IMR-90 (cell line): ENCODE data around the gene MTOR. TPM values are rescaled to one million over a fixed set of nuclear protein-coding genes. Genes with fewer than 3 reads are reported as not detected.

ENCODE experiments used
- ATAC-seq: fragments of 200-7000 bp; cut with Tn5 transposase; 2 replicates; pipeline ENCODE4 v1.9.1; 2020; ENCODE audit warnings: low read depth, mild to moderate bottlenecking, moderate library complexity
- BruUV-seq: library from RNA; stranded (reverse); fragments of 400-500 nt; replicated peaks from 2 replicates; lab custom pipeline; 2021; lab: Mats Ljungman, UMichigan
- CTCF ChIA-PET: fragments of 300-600 bp; formaldehyde crosslinking; extraction: SDS; loops from one replicate; lab custom pipeline; 2021; ENCODE audit warnings: antibody characterized with exemption; lab: Yijun Ruan, JAX
- POLR2A ChIA-PET: fragments of 300-600 bp; sonication (Branson Sonifier 250); formaldehyde crosslinking; loops from one replicate; lab custom pipeline; 2022; ENCODE audit warnings: antibody characterized with exemption; ENCODE audit not compliant: unreplicated experiment; lab: Charles Lee
- DNase-seq: peaks from one replicate; pipeline ENCODE4 v3.0.0; 2013
- H2AFZ ChIP-seq: replicated peaks from 2 replicates; pipeline ENCODE3; 2013; ENCODE audit warnings: low read length, mild to moderate bottlenecking; ENCODE audit not compliant: poor library complexity
- H2AK5ac ChIP-seq: 2 replicates; pipeline ENCODE4 v1.6.1; 2013; ENCODE audit warnings: low read depth, low read length, inconsistent platforms
- H2AK9ac ChIP-seq: replicated peaks from 2 replicates; pipeline ENCODE3; 2013; ENCODE audit warnings: mild to moderate bottlenecking, low read depth, low read length, moderate library complexity; ENCODE audit not compliant: poor library complexity
- H2BK120ac ChIP-seq: 2 replicates; pipeline ENCODE4 v1.6.1; 2013; ENCODE audit warnings: low read depth, low read length, inconsistent platforms
- H2BK15ac ChIP-seq: 3 replicates; pipeline ENCODE4 v1.6.1; 2013; ENCODE audit warnings: low read depth, low read length, inconsistent platforms
- H2BK20ac ChIP-seq: 2 replicates; pipeline ENCODE4 v1.6.1; 2013; ENCODE audit warnings: low read depth, mild to moderate bottlenecking, inconsistent platforms, low read length, moderate library complexity
- H2BK5ac ChIP-seq: 2 replicates; pipeline ENCODE4 v1.6.1; 2013; ENCODE audit warnings: mild to moderate bottlenecking, low read depth, low read length, inconsistent platforms; ENCODE audit not compliant: poor library complexity, severe bottlenecking
- H3K14ac ChIP-seq: replicated peaks from 2 replicates; pipeline ENCODE4 v1.6.1; 2013; ENCODE audit warnings: low read depth, low read length, inconsistent platforms
- H3K18ac ChIP-seq: 2 replicates; pipeline ENCODE4 v1.6.1; 2013; ENCODE audit warnings: low read depth, low read length, control low read depth
- H3K23ac ChIP-seq: 2 replicates; pipeline ENCODE4 v1.6.1; 2013; ENCODE audit warnings: low read depth, low read length, inconsistent platforms
- H3K27ac ChIP-seq: 2 replicates; pipeline ENCODE4 v1.5.1; 2013; ENCODE audit warnings: mild to moderate bottlenecking, control low read depth, low read length; ENCODE audit not compliant: insufficient read depth
- H3K27me3 ChIP-seq: 2 replicates; pipeline ENCODE4 v1.6.1; 2013; ENCODE audit warnings: low read length; ENCODE audit not compliant: control insufficient read depth, insufficient read depth
- H3K36me3 ChIP-seq: 2 replicates; pipeline ENCODE4 v1.6.1; 2013; ENCODE audit warnings: low read length, mixed read lengths; ENCODE audit not compliant: control insufficient read depth, insufficient read depth
- H3K4ac ChIP-seq: 2 replicates; pipeline ENCODE4 v1.6.1; 2013; ENCODE audit warnings: low read depth, low read length, inconsistent platforms
- H3K4me1 ChIP-seq: 2 replicates; pipeline ENCODE4 v1.6.1; 2013; ENCODE audit warnings: low read length, mixed read lengths; ENCODE audit not compliant: control insufficient read depth, insufficient read depth
- H3K4me2 ChIP-seq: 2 replicates; pipeline ENCODE4 v1.6.1; 2013; ENCODE audit warnings: low read depth, mild to moderate bottlenecking, control low read depth, low read length, moderate library complexity
- H3K4me3 ChIP-seq: 2 replicates; pipeline ENCODE4 v1.5.1; 2013; ENCODE audit warnings: low read depth, mild to moderate bottlenecking, control low read depth, low read length, moderate library complexity; ENCODE audit not compliant: insufficient read depth
- H3K56ac ChIP-seq: 2 replicates; pipeline ENCODE4 v1.6.1; 2013; ENCODE audit warnings: low read length, inconsistent platforms; ENCODE audit not compliant: insufficient read depth; ENCODE audit errors: extremely low read depth
- H3K79me1 ChIP-seq, 2 experiments: 2 replicates each; pipeline ENCODE4 v1.6.1; 2013; ENCODE audit warnings: low read length in 2 of 2, inconsistent platforms in 1 of 2, low read depth in 1 of 2
- H3K9ac ChIP-seq: 2 replicates; pipeline ENCODE4 v1.6.1; 2013; ENCODE audit warnings: low read depth, low read length, control low read depth
- H3K9me1 ChIP-seq: 2 replicates; pipeline ENCODE4 v1.6.1; 2013; ENCODE audit warnings: low read length, inconsistent platforms; ENCODE audit not compliant: insufficient read depth
- H3K9me3 ChIP-seq: 2 replicates; pipeline ENCODE4 v1.6.1; 2013; ENCODE audit warnings: low read length; ENCODE audit not compliant: control insufficient read depth, insufficient read depth
- H4K20me1 ChIP-seq: 2 replicates; pipeline ENCODE4 v1.6.1; 2013; ENCODE audit warnings: low read length, inconsistent platforms; ENCODE audit not compliant: insufficient read depth
- H4K5ac ChIP-seq: 2 replicates; pipeline ENCODE4 v1.6.1; 2013; ENCODE audit warnings: mild to moderate bottlenecking, low read depth, low read length, control low read depth
- H4K8ac ChIP-seq, 2 experiments: 2 replicates each; pipeline ENCODE4 v1.6.1; 2013; ENCODE audit warnings: low read depth in 2 of 2, low read length in 2 of 2, control low read depth in 1 of 2, inconsistent platforms in 1 of 2
- H4K91ac ChIP-seq: 2 replicates; pipeline ENCODE4 v1.6.1; 2013; ENCODE audit warnings: low read depth, low read length, inconsistent platforms; ENCODE audit not compliant: insufficient read depth
- BHLHE40 ChIP-seq: fragments of 150-350 bp; IDR thresholded peaks from 2 replicates; pipeline ENCODE4 v1.6.1; 2016; ENCODE audit warnings: mild to moderate bottlenecking, low read depth, low read length
- CEBPB ChIP-seq: IDR thresholded peaks from 2 replicates; pipeline ENCODE4 v1.6.1; 2012; ENCODE audit warnings: low read depth, low read length, improper control_type of control experiment
- CHD1 ChIP-seq: IDR thresholded peaks from 2 replicates; pipeline ENCODE4 v1.6.1; 2012; ENCODE audit warnings: low read depth, low read length, improper control_type of control experiment
- FOS ChIP-seq: fragments of 150-350 bp; IDR thresholded peaks from 2 replicates; pipeline ENCODE4 v1.6.1; 2016; ENCODE audit warnings: low read depth, low read length
- MAFK ChIP-seq: IDR thresholded peaks from 2 replicates; pipeline ENCODE4 v1.6.1; 2012; ENCODE audit warnings: low read depth, low read length, improper control_type of control experiment
- MAZ ChIP-seq: IDR thresholded peaks from 2 replicates; pipeline ENCODE4 v1.6.1; 2012; ENCODE audit warnings: low read depth, mild to moderate bottlenecking, low read length, improper control_type of control experiment, moderate library complexity, borderline replicate concordance
- MXI1 ChIP-seq: IDR thresholded peaks from 2 replicates; pipeline ENCODE4 v1.6.1; 2012; ENCODE audit warnings: low read depth, mild to moderate bottlenecking, low read length, moderate library complexity, borderline replicate concordance
- NFE2L2 ChIP-seq: fragments of 150-350 bp; IDR thresholded peaks from 2 replicates; pipeline ENCODE4 v1.6.1; 2016; ENCODE audit warnings: low read depth, mild to moderate bottlenecking, low read length
- POLR2A ChIP-seq: IDR thresholded peaks from 2 replicates; pipeline ENCODE4 v1.6.1; 2012; ENCODE audit warnings: mild to moderate bottlenecking, low read depth, low read length
- RAD21 ChIP-seq: IDR thresholded peaks from 2 replicates; pipeline ENCODE4 v1.6.1; 2012; ENCODE audit warnings: low read length, improper control_type of control experiment
- RCOR1 ChIP-seq: IDR thresholded peaks from 2 replicates; pipeline ENCODE4 v1.6.1; 2012; ENCODE audit warnings: mild to moderate bottlenecking, low read length, improper control_type of control experiment; ENCODE audit not compliant: insufficient replicate concordance
- SMC3 ChIP-seq: fragments of 150-350 bp; IDR thresholded peaks from 2 replicates; pipeline ENCODE4 v1.6.1; 2016; ENCODE audit warnings: low read depth, mild to moderate bottlenecking, antibody characterized with exemption, low read length, moderate library complexity
- WGBS, 2 experiments: methylation state at CpG; one replicate each; pipeline versions ENCODE4 v1.1.5 to v1.1.7; 2013; ENCODE audit warnings: missing lambda C conversion rate in 2 of 2; ENCODE audit not compliant: insufficient read length in 1 of 2; ENCODE audit errors: extremely low coverage in 2 of 2; 5-methylcytosine and 5-hydroxymethylcytosine counted together
- dilution Hi-C: fragments of 300-500 bp; cut with HindIII; formaldehyde crosslinking; loops from one replicate; pipeline ENCODE4 v1.14.3; 2018; ENCODE audit warnings: low sequenced_read_pairs; ENCODE audit not compliant: unreplicated experiment
- in situ Hi-C: fragments of 300-500 bp; cut with MboI; formaldehyde crosslinking; loops from 3 replicates; pipeline ENCODE4 v1.14.3; 2019; ENCODE audit warnings: low sequenced_read_pairs, inconsistent platforms, mixed read lengths
- intact Hi-C: fragments of 100-400 bp; cut with micrococcal nuclease; formaldehyde crosslinking; loops from 2 replicates; pipeline ENCODE4 v1.10.0; 2022
- polyA plus RNA-seq, 3 experiments: library from polyadenylated mRNA; depleted of rRNA; stranded (reverse); fragments of >200 nt; gene quantifications; 2 replicates each; pipeline ENCODE4 v1.2.3, GENCODE V29; 2012; ENCODE audit warnings: low replicate concordance in 1 of 3
- total RNA-seq: library from RNA; depleted of rRNA; stranded (reverse); fragments of >200 nt; gene quantifications from 2 replicates; pipeline ENCODE4 v1.2.3, GENCODE V29; 2012
- TF ChIP-seq, protein P1 (sequence below): fragments of 150-350 bp; IDR thresholded peaks from 2 replicates; pipeline ENCODE4 v1.6.1; 2016; ENCODE audit warnings: low read depth, mild to moderate bottlenecking, low read length, moderate library complexity, borderline replicate concordance
- TF ChIP-seq, protein P2 (sequence below): fragments of 150-350 bp; IDR thresholded peaks from 2 replicates; pipeline ENCODE4 v1.6.1; 2017; ENCODE audit warnings: mild to moderate bottlenecking, antibody characterized with exemption, low read length, low read depth

The MTOR gene
- total and polyA plus RNA-seq, 2 of the 4 experiments (the other 2 are of a cell fraction), result 19.2 to 36.7 TPM

DNA sequence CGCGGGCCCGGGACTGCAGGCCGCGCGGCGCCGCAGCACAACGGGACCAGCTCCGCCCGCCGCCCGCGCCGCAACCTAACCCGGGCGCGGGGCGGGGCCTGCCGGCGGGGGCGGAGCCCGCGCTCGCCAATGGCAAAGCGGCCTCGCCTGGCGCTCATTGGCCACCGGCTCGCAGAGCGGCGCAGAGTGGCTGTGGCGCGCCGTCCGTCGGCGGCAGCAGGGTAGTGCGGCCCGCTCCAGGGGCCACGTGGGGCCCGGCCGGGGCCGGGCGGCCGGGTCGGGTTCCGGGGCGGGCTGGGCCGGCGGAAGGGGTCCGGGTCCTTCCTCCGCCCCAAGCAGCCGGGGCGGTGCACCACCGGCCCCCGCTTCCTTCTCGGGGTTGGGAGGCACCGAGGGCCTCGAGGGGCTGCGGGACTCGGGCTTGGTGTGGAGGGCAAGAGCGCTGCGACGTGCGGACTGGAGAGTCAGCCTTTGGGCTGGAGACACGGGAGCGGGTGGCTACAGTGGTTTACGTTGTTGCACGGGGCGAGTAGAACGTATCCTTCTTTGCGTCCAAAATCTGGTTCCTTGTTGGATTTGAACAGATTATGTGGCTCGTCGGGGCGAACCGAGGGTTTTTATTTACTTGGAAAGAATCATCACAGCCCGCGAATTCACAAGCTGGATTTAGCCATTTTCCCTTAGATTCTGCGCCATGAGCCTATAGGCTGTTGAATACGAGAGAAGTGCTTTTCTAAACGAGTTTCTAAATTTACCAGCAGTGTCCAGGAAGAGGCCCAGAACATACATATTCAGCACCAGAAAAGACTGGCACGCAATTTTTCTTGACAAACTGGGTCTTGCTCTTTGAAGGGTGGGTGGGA, 202.2 kb downstream of the MTOR start, which contains the start of gene SRM:
Gene SRM (minus strand): TSS at position 51 of the 863 bp plus-strand sequence. CDS start 75 bp downstream, outside the sequence.
- H3K4me3 ChIP-seq, result peak within 1 kb of the TSS; percentile 93
- peaks cover 3% of the 10 kb centered on the region; the same call in 1 of the 2 replicates for H4K20me1 ChIP-seq
- peak within 1 kb of the TSS; percentile 86 for H3K4ac ChIP-seq
- peak within 1 kb of the TSS; percentile 93 for H3K23ac ChIP-seq
- peak within 1 kb of the TSS; percentile 91 for H3K9ac ChIP-seq
- H3K14ac ChIP-seq, result peak within 1 kb of the TSS; percentile 90
- H4K91ac ChIP-seq, result peak within 1 kb of the TSS; percentile 85
- no peak within 1 kb of the TSS for H2BK20ac ChIP-seq
- no peak within 1 kb of the TSS; the same call in 1 of the 2 replicates for H2BK120ac ChIP-seq
- peak within 1 kb of the TSS; percentile 99 for H2AK9ac ChIP-seq
- peak within 1 kb of the TSS; percentile 90 for H3K56ac ChIP-seq
- no peaks in the 10 kb centered on the region for H3K9me3 ChIP-seq
- CTCF ChIA-PET, result no interaction called here
- peak within 1 kb of the TSS; percentile 68 for H4K5ac ChIP-seq
- H3K27ac ChIP-seq, result peak within 1 kb of the TSS; percentile 70
- H2BK15ac ChIP-seq, result no peak within 1 kb of the TSS
- POLR2A ChIA-PET, result interaction anchor here (1.0 kb wide), 1 partner anchor 23 kb away, joined by 4 read pairs; no protein-coding TSS in a partner anchor
- peaks cover 28% of the 10 kb centered on the region for H3K36me3 ChIP-seq
- H3K18ac ChIP-seq, result peak within 1 kb of the TSS; percentile 4
- DNase-seq (peak; percentile 87), ATAC-seq (peak; percentile 98)
- H2AFZ ChIP-seq, result peak within 1 kb of the TSS; percentile 97
- peaks cover 8% of the 10 kb centered on the region; the same call in 1 of the 2 replicates for H3K9me1 ChIP-seq
- peak within 1 kb of the TSS; percentile 54 for H2BK5ac ChIP-seq
- in situ Hi-C loops, result no loop called here
- peak within 1 kb of the TSS; percentile 95 for H3K4me2 ChIP-seq
- H3K79me1 ChIP-seq, result peaks cover 28 to 51% of the 10 kb centered on the region in 2 experiments
- BruUV-seq, result no TSS peak
- dilution Hi-C loops, result no loop called here
- peak within 1 kb of the TSS; percentile 96 for H2AK5ac ChIP-seq
- H4K8ac ChIP-seq, result peak within 1 kb of the TSS; percentile 78 to 86
- peaks cover 8% of the 10 kb centered on the region for H3K4me1 ChIP-seq
- intact Hi-C loops, result loop anchor here (1.0 kb wide), 1 partner anchor 23 kb away; no protein-coding TSS in a partner anchor
- WGBS, 2 experiments, result 0% methylated on average over 23 of the region's 83 CpGs; no CpG with 5 or more reads in 1 of the 2 experiments
- no peaks in the 10 kb centered on the region for H3K27me3 ChIP-seq
- TF ChIP-seq RCOR1 (no peak), CHD1 (no peak), SMC3 (no peak), MAZ (peak; percentile 49; the same call in 1 of the 2 replicates), CEBPB (no peak), FOS (peak; percentile 14; the same call in 1 of the 2 replicates), MAFK (no peak), RAD21 (no peak), BHLHE40 (no peak; the same call in 1 of the 2 replicates), NFE2L2 (no peak), MXI1 (peak; percentile 97), POLR2A (no peak)
- TF ChIP-seq, protein P1, sequence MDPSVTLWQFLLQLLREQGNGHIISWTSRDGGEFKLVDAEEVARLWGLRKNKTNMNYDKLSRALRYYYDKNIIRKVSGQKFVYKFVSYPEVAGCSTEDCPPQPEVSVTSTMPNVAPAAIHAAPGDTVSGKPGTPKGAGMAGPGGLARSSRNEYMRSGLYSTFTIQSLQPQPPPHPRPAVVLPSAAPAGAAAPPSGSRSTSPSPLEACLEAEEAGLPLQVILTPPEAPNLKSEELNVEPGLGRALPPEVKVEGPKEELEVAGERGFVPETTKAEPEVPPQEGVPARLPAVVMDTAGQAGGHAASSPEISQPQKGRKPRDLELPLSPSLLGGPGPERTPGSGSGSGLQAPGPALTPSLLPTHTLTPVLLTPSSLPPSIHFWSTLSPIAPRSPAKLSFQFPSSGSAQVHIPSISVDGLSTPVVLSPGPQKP, result no peak
- TF ChIP-seq, protein P2, sequence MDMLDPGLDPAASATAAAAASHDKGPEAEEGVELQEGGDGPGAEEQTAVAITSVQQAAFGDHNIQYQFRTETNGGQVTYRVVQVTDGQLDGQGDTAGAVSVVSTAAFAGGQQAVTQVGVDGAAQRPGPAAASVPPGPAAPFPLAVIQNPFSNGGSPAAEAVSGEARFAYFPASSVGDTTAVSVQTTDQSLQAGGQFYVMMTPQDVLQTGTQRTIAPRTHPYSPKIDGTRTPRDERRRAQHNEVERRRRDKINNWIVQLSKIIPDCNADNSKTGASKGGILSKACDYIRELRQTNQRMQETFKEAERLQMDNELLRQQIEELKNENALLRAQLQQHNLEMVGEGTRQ, result peak; percentile 92
